Sciatic nerve (tissue), 2 donors: ENCODE results near the gene CD86. TPM values are rescaled to one million over a fixed set of nuclear protein-coding genes. Genes with fewer than 3 reads are reported as not detected.
"Not testable (repeated sequence)": the region's sequence is repeated elsewhere in the genome, so short reads cannot be mapped to it uniquely, and the experiment has no call there.

Source experiments
- ATAC-seq: fragments of 200-7000 bp; cut with Tn5 transposase; one replicate; pipeline ENCODE4 v1.9.1; 2020; ENCODE audit warnings: mild to moderate bottlenecking, moderate library complexity
- DNase-seq: peaks from one replicate; pipeline ENCODE4 v3.0.0-alpha.2; 2020; ENCODE audit warnings: low spot score
- intact Hi-C: fragments of 100-400 bp; cut with DNase I; formaldehyde crosslinking; loops from one replicate; pipeline ENCODE4 v1.14.2; 2022
- total RNA-seq: library from RNA; stranded (reverse); fragmentation: NEBNext Ultra II Directional; extraction: Animal tissue kit (Norgen Biotek cat#: 25700); gene quantifications from one replicate; pipeline ENCODE4 v1.2.1, GENCODE V29; 2021
- donor health status: DM: no; HTN: no; CAD: no.
- donor health status: DM: no; HTN: no; CAD: no.

CD86 gene
- total RNA-seq, 1 donor from 2014 or later: 15.4 TPM

- intact Hi-C loops: no loop called here
- ATAC-seq: no peak
- no peak for DNase-seq
Measured at GRCh38 chr3:122107171-122107570, 52.0 kb downstream of the CD86 start.

GRCh38 chr3:122111974-122112373 lies 56.8 kb downstream of the CD86 start:
- DNase-seq (no peak), ATAC-seq (no peak)
- intact Hi-C loops: no loop called here

GRCh38 chr3:122112754-122113153 lies 57.6 kb downstream of the CD86 start:
- no peak for ATAC-seq
- intact Hi-C loops: no loop called here
- DNase-seq: no peak

GRCh38 chr3:122123850-122124249 lies 68.7 kb downstream of the CD86 start:
- intact Hi-C loops: no loop called here
- no peak for DNase-seq
- no peak for ATAC-seq

GRCh38 chr3:122132949-122133540 lies 77.9 kb downstream of the CD86 start:
- no peak for ATAC-seq
- intact Hi-C loops: no loop called here
- no peak for DNase-seq

GRCh38 chr3:122146466-122146865 lies 91.3 kb downstream of the CD86 start:
- DNase-seq: no peak
- ATAC-seq: no peak
- intact Hi-C loops: no loop called here

DNA sequence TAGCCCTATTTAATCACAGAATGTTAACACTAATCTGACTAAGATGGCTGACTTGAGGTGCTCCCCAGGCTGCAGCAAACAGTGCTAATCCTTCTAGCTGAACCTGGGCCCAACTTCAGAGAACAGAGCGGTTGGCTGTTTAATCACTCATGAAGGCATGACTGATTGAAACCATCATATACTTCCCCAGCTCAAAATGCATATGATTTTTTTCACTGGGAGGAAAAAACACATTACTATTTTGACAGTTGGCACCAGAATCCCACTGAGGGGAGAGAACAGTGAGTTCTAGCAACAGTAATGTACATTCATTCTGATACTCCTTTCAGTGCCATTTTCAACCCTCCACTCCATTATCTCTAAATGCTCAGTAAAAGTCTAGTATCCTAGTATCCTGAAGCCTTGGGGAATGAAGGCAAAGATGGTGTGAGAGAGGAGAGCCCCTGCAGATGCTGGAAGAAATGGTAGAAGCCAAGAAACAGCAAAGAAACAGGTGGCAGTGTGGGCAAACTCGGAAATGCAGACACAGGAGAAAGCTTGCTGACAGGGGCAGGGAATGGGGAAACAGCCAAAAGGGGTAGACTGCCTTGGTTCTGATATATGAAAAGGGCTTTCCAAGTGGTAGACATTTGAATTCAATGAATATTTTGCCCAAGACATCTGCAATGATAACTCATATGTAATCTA lies 93.9 kb downstream of the CD86 start:
- intact Hi-C loops: no loop called here
- DNase-seq (no peak), ATAC-seq (no peak)

DNA sequence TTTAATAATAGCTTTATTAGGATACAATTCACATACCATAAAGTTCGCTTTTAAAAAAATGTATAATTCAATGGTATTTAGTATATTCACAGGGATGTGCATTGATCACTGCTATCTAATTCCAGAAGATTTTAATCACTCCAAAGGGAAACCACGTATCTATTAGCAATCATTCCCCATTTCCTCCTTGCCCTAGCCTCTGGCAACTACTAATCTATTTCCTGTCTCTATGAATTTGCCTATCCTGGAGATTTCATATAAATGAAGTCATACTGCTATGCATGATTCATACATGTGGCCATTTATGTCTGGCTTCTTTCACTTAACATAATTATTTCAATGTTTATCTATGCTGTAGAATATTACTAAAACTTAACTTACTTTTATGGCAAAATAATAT lies 96.3 kb downstream of the CD86 start:
- DNase-seq (no peak), ATAC-seq (no peak)
- intact Hi-C loops: no loop called here

DNA sequence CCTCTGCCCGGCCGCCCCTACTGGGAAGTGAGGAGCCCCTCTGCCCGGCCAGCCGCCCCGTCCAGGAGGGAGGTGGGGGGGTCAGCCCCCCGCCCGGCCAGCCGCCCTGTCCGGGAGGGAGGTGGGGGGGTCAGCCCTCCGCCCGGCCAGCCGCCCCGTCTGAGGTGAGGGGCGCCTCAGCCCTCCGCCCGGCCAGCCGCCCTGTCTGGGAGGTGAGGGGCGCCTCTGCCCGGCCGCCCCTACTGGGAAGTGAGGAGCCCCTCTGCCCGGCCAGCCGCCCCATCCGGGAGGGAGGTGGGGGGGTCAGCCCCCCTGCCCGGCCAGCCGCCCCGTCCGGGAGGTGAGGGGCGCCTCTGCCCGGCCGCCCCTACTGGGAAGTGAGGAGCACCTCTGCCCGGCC lies 109.8 kb downstream of the CD86 start:
- ATAC-seq, intact Hi-C loops, DNase-seq: not testable (repeated sequence)

GRCh38 chr3:122167630-122168029 lies 112.5 kb downstream of the CD86 start:
- ATAC-seq (no peak), DNase-seq (no peak)
- intact Hi-C loops: no loop called here

- intact Hi-C loops: no loop called here
- ATAC-seq: no peak
- no peak for DNase-seq
Measured at GRCh38 chr3:122168044-122168443, 112.9 kb downstream of the CD86 start.

DNA sequence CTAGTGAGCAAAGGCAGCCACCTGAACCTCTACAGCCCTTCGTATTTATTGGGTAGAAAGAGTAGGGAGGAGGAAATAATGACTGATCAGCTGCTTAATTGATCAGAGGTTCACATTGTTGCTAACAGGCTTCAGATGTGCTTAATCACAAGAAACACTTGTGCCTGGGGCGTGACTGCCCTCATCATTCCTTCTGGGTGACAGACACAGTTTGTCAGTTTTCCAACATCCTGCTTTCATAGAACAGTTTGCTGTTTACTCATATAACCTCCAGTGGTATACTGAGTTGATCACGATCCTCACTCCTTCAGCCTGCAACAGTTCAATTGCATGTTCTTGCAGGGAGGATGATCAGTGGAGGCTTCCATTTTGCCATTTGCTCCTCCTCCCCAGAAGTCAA lies 114.7 kb downstream of the CD86 start:
- ATAC-seq (no peak), DNase-seq (no peak)
- intact Hi-C loops: no loop called here

Other genes with a start within 250 kb of the CD86 start
- 22.7 TPM for gene IQCB1, start 220.3 kb upstream of the CD86 start, total RNA-seq
- 7.1 TPM for gene EAF2, start 220.2 kb upstream of the CD86 start, total RNA-seq
- gene SLC15A2, start 161.0 kb upstream of the CD86 start, total RNA-seq: 2.6 TPM
- not detected for gene ILDR1, start 33.1 kb upstream of the CD86 start, total RNA-seq
- not detected for gene CASR, start 128.3 kb downstream of the CD86 start, total RNA-seq